ENCODE results near the gene ELAVL4. TPM values are rescaled to one million over a fixed set of nuclear protein-coding genes. Genes with fewer than 3 reads are reported as not detected.

Gene ELAVL4
- total and polyA plus RNA-seq, 2 of the 8 experiments (the other 6 are each of a cell fraction or from before 2014, with no cell fraction given), result 0.21 to 0.89 TPM

GRCh38 chr1:50179639-50180038, 70.9 kb downstream of the ELAVL4 start:
- H3K27ac ChIP-seq (ENCODE audit: low read depth, low read length), result no peak overlapping the region
- no peak overlapping the region for H3K56ac ChIP-seq (replicated peaks; ENCODE audit: insufficient read length, low read depth, low read length)
- H3K79me1 ChIP-seq (ENCODE audit: low read depth, low read length), result no peaks in the 10 kb centered on the region
- no peak overlapping the region for H4K91ac ChIP-seq (replicated peaks; ENCODE audit: insufficient read length, low read length)
- no peak for TF ChIP-seq SRF (IDR thresholded peaks at IDR 0.05; ENCODE audit: low read depth, low read length)
- no peak for TF ChIP-seq CHD2 (IDR thresholded peaks at IDR 0.05; ENCODE audit: low read length)
- TF ChIP-seq SIX5 (IDR thresholded peaks at IDR 0.05; ENCODE audit: low read depth, low read length), result no peak
- H3K36me3 ChIP-seq (ENCODE audit: control insufficient read depth in 2 of 4, insufficient read depth in 4 of 4, low read length in 3 of 4), result no peaks in the 10 kb centered on the region
- no peak for FAIRE-seq
- no peaks in the 10 kb centered on the region for H3K79me2 ChIP-seq (ENCODE audit: control insufficient read depth in 1 of 2, insufficient read depth in 2 of 2, low read length in 2 of 2)
- no peak overlapping the region for H3K4ac ChIP-seq (replicated peaks; ENCODE audit: insufficient read length, low read depth, low read length)
- H2BK12ac ChIP-seq (ENCODE audit: low read depth, low read length), result no peak overlapping the region
- no peak overlapping the region for H3K23ac ChIP-seq (ENCODE audit: insufficient read length)
- DNase-seq (ENCODE audit: low read depth in 1 of 2, low spot score in 2 of 2), result no peak
- no peak overlapping the region for H2BK5ac ChIP-seq (ENCODE audit: low read depth, low read length)
- ChIA-PET POLR2A (ENCODE audit: partially characterized antibody) (no interaction called here), CTCF (ENCODE audit: partially characterized antibody) (interaction anchor here (1.3 kb wide), 1 partner anchor 92 kb away, joined by 3 read pairs; no protein-coding TSS in a partner anchor)
- H2AFZ ChIP-seq (ENCODE audit: low read length), result no peak overlapping the region
- 0 out of 7 replicates have a peak, but pooled peaks cover 0 to 2% (median 0%) of the 10 kb centered on the region in 4 experiments for H3K4me1 ChIP-seq (replicated peaks in 1 of 4; ENCODE audit: control insufficient read depth in 3 of 4, insufficient read depth in 4 of 4, low read length in 3 of 4)
- 85% methylated on average over 2 of the region's 2 CpGs; no CpG with 5 or more reads in 1 of the 2 experiments for WGBS, 2 experiments (ENCODE audit: extremely low coverage in 1 of 2, insufficient coverage in 1 of 2, insufficient read length in 1 of 2, insufficient replicate concordance in 2 of 2, low coverage in 1 of 2, low lambda C conversion rate in 2 of 2, missing lambda C conversion rate in 1 of 2)
- no peak overlapping the region for H4K5ac ChIP-seq (ENCODE audit: insufficient read length, low read depth, low read length)
- H2BK20ac ChIP-seq (ENCODE audit: low read length), result no peak overlapping the region
- H3K23me2 ChIP-seq (ENCODE audit: low read depth, low read length), result no peaks in the 10 kb centered on the region; the same call in 1 of the 2 replicates
- no peaks in the 10 kb centered on the region for H4K20me1 ChIP-seq (replicated peaks in 1 of 2; ENCODE audit: control insufficient read depth in 1 of 2, insufficient read depth in 2 of 2, low read length in 2 of 2)
- H4K8ac ChIP-seq (ENCODE audit: extremely low read depth, insufficient read depth, low read length), result no peak overlapping the region
- H3K4me2 ChIP-seq (ENCODE audit: insufficient read depth in 1 of 2, low read depth in 2 of 2, low read length in 2 of 2), result no peak overlapping the region
- H2BK15ac ChIP-seq (ENCODE audit: low read length), result no peak overlapping the region
- no peaks in the 10 kb centered on the region for H3K9me3 ChIP-seq (ENCODE audit: insufficient read depth in 2 of 2, low read depth in 1 of 2, low read length in 1 of 2)
- H3K9ac ChIP-seq (replicated peaks in 1 of 4; ENCODE audit: extremely low read depth in 1 of 4, low read depth in 3 of 4, low read length in 3 of 4), result no peak overlapping the region
- no peak overlapping the region for H2BK120ac ChIP-seq (replicated peaks; ENCODE audit: low read depth, low read length)
- no peak overlapping the region for H2AK5ac ChIP-seq (ENCODE audit: low read depth, low read length)
- no peaks in the 10 kb centered on the region for H3K27me3 ChIP-seq (replicated peaks in 1 of 4; ENCODE audit: control insufficient read depth in 3 of 4, extremely low read depth in 1 of 4, insufficient read depth in 3 of 4, low read length in 3 of 4)
- no peak overlapping the region for H3K4me3 ChIP-seq (ENCODE audit: extremely low read depth in 1 of 4, insufficient read depth in 2 of 4, low read depth in 3 of 4, low read length in 4 of 4)
- no peak overlapping the region for H3K14ac ChIP-seq (ENCODE audit: insufficient read length)
- H3K18ac ChIP-seq (ENCODE audit: extremely low read depth, low read length), result no peak overlapping the region
